OCI-LY1 (cell line): ENCODE results near the gene CACNA1C.

ENCODE experiments used
- H2AFZ ChIP-seq: fragments of 200-600 bp; sonication (generic), shearing (Covaris generic); 2 replicates; pipeline ENCODE4 v1.6.0; 2014; ENCODE audit warnings: antibody characterized with exemption, mild to moderate bottlenecking, low read length
- H3F3A ChIP-seq: fragments of 200-600 bp; sonication (generic), shearing (Covaris generic); 2 replicates; pipeline ENCODE4 v1.6.0; 2014; ENCODE audit warnings: mild to moderate bottlenecking, antibody characterized with exemption, low read length, moderate library complexity; ENCODE audit not compliant: insufficient read depth
- H3K27ac ChIP-seq: fragments of 200-600 bp; sonication (generic); 2 replicates; pipeline ENCODE4 v1.5.1; 2014; ENCODE audit warnings: low read length, mixed run types, mild to moderate bottlenecking, low read depth; ENCODE audit not compliant: poor library complexity, severe bottlenecking
- H3K27me3 ChIP-seq: fragments of 200-600 bp; sonication (generic); 2 replicates; pipeline ENCODE4 v1.6.0; 2014; ENCODE audit warnings: antibody characterized with exemption, mild to moderate bottlenecking, low read length, moderate library complexity; ENCODE audit not compliant: insufficient read depth
- H3K36me3 ChIP-seq: fragments of 200-600 bp; sonication (generic); 2 replicates; pipeline ENCODE4 v1.6.1; 2014; ENCODE audit warnings: mild to moderate bottlenecking, antibody characterized with exemption, low read length, moderate library complexity, mixed read lengths; ENCODE audit not compliant: insufficient read depth
- H3K4me1 ChIP-seq: fragments of 200-600 bp; sonication (generic); 2 replicates; pipeline ENCODE4 v1.5.1; 2014; ENCODE audit warnings: mild to moderate bottlenecking, low read length, moderate library complexity; ENCODE audit not compliant: insufficient read depth, severe bottlenecking
- H3K4me2 ChIP-seq: fragments of 200-600 bp; sonication (generic), shearing (Covaris generic); 2 replicates; pipeline ENCODE4 v1.6.1; 2014; ENCODE audit warnings: low read length
- H3K4me3 ChIP-seq: fragments of 200-600 bp; sonication (generic); 2 replicates; pipeline ENCODE4 v1.5.1; 2014; ENCODE audit warnings: low read length, low read depth, mild to moderate bottlenecking, mixed read lengths; ENCODE audit not compliant: poor library complexity, severe bottlenecking
- H3K79me2 ChIP-seq: fragments of 200-600 bp; shearing (Covaris generic); 2 replicates; pipeline ENCODE4 v1.6.1; 2016; ENCODE audit warnings: mixed run types, low read length, mixed read lengths; ENCODE audit not compliant: insufficient read depth
- H3K9ac ChIP-seq: fragments of 200-600 bp; sonication (generic), shearing (Covaris generic); 2 replicates; pipeline ENCODE4 v1.6.1; 2014; ENCODE audit warnings: mild to moderate bottlenecking, low read length, mixed read lengths
- H3K9me2 ChIP-seq: fragments of 200-600 bp; sonication (generic), shearing (Covaris generic); 2 replicates; pipeline ENCODE4 v1.6.1; 2014; ENCODE audit warnings: low read depth, mild to moderate bottlenecking, low read length, mixed read lengths
- H3K9me3 ChIP-seq: fragments of 200-600 bp; shearing (Covaris generic); 2 replicates; pipeline ENCODE4 v1.6.1; 2014; ENCODE audit warnings: low read length, mixed read lengths
- H4K20me1 ChIP-seq: fragments of 200-600 bp; sonication (generic), shearing (Covaris generic); 2 replicates; pipeline ENCODE4 v1.6.0; 2016; ENCODE audit warnings: mild to moderate bottlenecking, low read length; ENCODE audit not compliant: insufficient read depth
- EZH2 ChIP-seq: fragments of 200-600 bp; sonication (generic), shearing (Covaris generic); IDR thresholded peaks from 2 replicates; pipeline ENCODE4 v1.8.0; 2017; ENCODE audit warnings: borderline replicate concordance, mixed run types, mild to moderate bottlenecking, antibody characterized with exemption, low read length, moderate library complexity, mixed read lengths
- TF ChIP-seq, protein P1 (sequence below): fragments of 200-600 bp; sonication (generic), shearing (Covaris generic); IDR thresholded peaks from 2 replicates; pipeline ENCODE4 v1.5.1; 2017; ENCODE audit warnings: mild to moderate bottlenecking, antibody characterized with exemption, low read length, moderate library complexity, mixed read lengths

CACNA1C gene

DNA sequence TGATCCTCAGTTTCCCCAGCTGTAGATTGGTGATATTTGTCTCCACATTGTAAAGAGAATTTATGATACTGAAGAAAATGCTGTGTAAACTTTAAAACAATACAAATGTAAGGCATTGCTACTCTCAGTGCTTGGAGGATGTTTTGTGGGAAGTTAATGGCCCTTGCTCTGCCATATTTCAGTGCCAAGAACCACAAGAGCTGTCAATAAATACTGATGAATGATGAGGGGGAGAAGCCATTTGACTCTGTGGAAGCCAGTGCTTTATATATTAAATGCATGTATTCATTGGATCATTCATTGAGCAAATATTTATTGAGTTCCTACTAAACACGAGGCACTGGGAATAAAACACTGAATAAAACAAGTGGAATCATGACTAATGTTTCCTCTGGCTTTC lies 30.8 kb downstream of the CACNA1C start:
- no peak overlapping the region for H3K27ac ChIP-seq
- no peaks in the 10 kb centered on the region for H3F3A ChIP-seq
- no peak overlapping the region for H3K9ac ChIP-seq
- no peak overlapping the region for H3K4me2 ChIP-seq
- H3K9me3 ChIP-seq: peaks cover 4% of the 10 kb centered on the region; the same call in 1 of the 2 replicates
- no peaks in the 10 kb centered on the region for H3K4me1 ChIP-seq
- no peak overlapping the region for H3K4me3 ChIP-seq
- TF ChIP-seq EZH2: no peak
- TF ChIP-seq, protein P1, sequence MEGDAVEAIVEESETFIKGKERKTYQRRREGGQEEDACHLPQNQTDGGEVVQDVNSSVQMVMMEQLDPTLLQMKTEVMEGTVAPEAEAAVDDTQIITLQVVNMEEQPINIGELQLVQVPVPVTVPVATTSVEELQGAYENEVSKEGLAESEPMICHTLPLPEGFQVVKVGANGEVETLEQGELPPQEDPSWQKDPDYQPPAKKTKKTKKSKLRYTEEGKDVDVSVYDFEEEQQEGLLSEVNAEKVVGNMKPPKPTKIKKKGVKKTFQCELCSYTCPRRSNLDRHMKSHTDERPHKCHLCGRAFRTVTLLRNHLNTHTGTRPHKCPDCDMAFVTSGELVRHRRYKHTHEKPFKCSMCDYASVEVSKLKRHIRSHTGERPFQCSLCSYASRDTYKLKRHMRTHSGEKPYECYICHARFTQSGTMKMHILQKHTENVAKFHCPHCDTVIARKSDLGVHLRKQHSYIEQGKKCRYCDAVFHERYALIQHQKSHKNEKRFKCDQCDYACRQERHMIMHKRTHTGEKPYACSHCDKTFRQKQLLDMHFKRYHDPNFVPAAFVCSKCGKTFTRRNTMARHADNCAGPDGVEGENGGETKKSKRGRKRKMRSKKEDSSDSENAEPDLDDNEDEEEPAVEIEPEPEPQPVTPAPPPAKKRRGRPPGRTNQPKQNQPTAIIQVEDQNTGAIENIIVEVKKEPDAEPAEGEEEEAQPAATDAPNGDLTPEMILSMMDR: no peak
- H3K79me2 ChIP-seq: no peaks in the 10 kb centered on the region
- H3K36me3 ChIP-seq: no peaks in the 10 kb centered on the region
- H3K9me2 ChIP-seq: no peaks in the 10 kb centered on the region
- H3K27me3 ChIP-seq: 0 out of 2 replicates have a peak, but pooled peaks cover 9% of the 10 kb centered on the region
- no peaks in the 10 kb centered on the region for H4K20me1 ChIP-seq
- no peak overlapping the region for H2AFZ ChIP-seq

DNA sequence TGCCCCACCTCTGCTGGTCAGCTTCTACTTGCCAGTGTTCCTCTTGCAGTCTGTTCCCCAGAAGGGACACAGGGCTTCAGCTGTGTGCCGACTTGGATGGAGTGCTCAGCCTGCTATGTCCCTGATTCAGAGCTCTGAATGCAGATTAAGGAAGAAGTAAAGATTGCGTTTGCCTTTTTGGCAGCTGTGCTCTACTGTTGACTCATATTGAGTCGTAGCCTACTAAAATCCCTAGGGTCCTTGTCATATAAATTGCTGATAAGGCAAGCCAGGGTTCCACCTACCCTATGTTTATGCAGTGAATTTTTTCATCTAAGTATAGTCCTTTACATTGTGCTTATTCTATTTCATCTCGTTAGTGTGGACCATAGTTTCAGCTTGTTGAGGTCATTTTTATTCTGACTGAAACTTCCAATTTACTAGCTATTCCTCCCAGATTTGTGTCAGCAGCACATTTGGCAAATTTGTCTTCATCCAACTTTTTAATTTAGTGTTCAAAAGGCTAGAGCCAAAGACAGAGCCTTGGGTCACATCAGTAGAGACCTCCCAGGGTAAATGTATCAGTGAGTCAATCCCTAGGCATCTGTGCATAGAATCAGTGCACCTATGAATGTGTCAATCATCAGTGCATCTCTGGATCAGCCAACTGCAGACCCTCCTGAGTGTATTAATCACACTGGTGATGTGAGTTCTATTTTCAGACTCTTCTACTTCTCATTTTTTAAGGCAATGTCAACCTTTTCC lies 31.9 kb downstream of the CACNA1C start:
- Histone ChIP-seq H3K9me3 (peaks cover 4% of the 10 kb centered on the region; the same call in 1 of the 2 replicates), H3K9me2 (no peaks in the 10 kb centered on the region), H3F3A (no peaks in the 10 kb centered on the region), H4K20me1 (no peaks in the 10 kb centered on the region), H3K27me3 (peaks cover 9% of the 10 kb centered on the region; the same call in 1 of the 2 replicates), H3K36me3 (no peaks in the 10 kb centered on the region), H3K79me2 (no peaks in the 10 kb centered on the region), H2AFZ (no peak overlapping the region), H3K4me3 (no peak overlapping the region), H3K9ac (no peak overlapping the region), H3K4me1 (no peaks in the 10 kb centered on the region), H3K27ac (no peak overlapping the region), H3K4me2 (no peak overlapping the region)
- TF ChIP-seq EZH2: no peak
- TF ChIP-seq, protein P1: no peak

DNA sequence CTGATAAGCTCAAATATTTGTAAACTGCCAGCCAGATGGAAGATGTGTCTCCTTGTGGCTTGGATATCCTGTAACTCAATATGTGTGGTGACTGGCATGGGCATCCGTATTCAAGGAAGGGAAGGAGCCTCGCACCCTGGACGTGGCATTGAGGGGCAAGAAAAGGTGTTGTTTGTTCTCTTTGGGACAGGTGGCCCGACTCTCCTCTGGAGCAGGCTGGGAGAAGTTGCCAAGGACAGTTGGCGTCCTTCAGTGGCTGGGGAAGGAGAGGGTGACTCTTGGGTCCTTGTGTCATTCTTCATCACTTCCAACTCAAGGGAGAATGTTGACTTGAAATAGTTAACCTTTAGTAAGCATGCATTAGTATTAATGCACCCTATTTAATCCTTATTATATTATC lies 39.6 kb downstream of the CACNA1C start:
- Histone ChIP-seq H4K20me1 (no peaks in the 10 kb centered on the region), H3K4me3 (no peak overlapping the region), H3K36me3 (no peaks in the 10 kb centered on the region), H2AFZ (no peak overlapping the region), H3F3A (no peaks in the 10 kb centered on the region), H3K27me3 (peaks cover 6% of the 10 kb centered on the region; the same call in 1 of the 2 replicates), H3K9me3 (no peaks in the 10 kb centered on the region), H3K9ac (no peak overlapping the region), H3K27ac (no peak overlapping the region), H3K4me2 (no peak overlapping the region), H3K4me1 (no peaks in the 10 kb centered on the region), H3K79me2 (no peaks in the 10 kb centered on the region), H3K9me2 (no peaks in the 10 kb centered on the region)
- TF ChIP-seq EZH2: no peak
- TF ChIP-seq, protein P1: no peak
